H1 (cell line): ENCODE measurements around the gene ZNF311. TPM values are rescaled to one million over a fixed set of nuclear protein-coding genes. Genes with fewer than 3 reads are reported as not detected.
A peak's percentile ranks its signal among the peaks of the same experiment; 100 is the strongest.

ENCODE experiments used
- E2F6 ChIP-seq: IDR thresholded peaks from 2 replicates; pipeline ENCODE4 v1.6.1; 2012; ENCODE audit warnings: inconsistent platforms
- polyA plus RNA-seq, 7 experiments: library from polyadenylated mRNA; depleted of rRNA in 3 of 7; stranded (reverse) in 5 of 7; unstranded in 2 of 7; fragments of >200 nt in 5 of 7; fragments of 200-250 nt in 2 of 7; gene quantifications; 1 replicate in 5 of 7; 2 replicates in 1 of 7; 4 replicates in 1 of 7; pipeline versions ENCODE4 v1.2.1 to v1.2.3, GENCODE V29; 2011 to 2013; ENCODE audit warnings: missing spikeins in 2 of 7, mixed read lengths in 2 of 7
- total RNA-seq: library from RNA; stranded (reverse); fragmentation: NEBNext Ultra II Directional; extraction: Animal tissue kit (Norgen Biotek cat#: 25700); gene quantifications from 2 replicates; pipeline ENCODE4 v1.2.1, GENCODE V29; 2021

Gene ZNF311
- total and polyA plus RNA-seq, 2 of the 8 experiments (the other 6 are each of a cell fraction or from before 2014, with no cell fraction given): 1.9 to 4.2 TPM

- 0 out of 2 replicates have a peak, but pooled peaks have one; percentile 50 for TF ChIP-seq E2F6
These were observed 30.8 kb upstream of the ZNF311 start (continued) for GRCh38 chr6:29035951-29036350.
